ENCODE results near the gene CACNA1E.

CACNA1E gene

DNA sequence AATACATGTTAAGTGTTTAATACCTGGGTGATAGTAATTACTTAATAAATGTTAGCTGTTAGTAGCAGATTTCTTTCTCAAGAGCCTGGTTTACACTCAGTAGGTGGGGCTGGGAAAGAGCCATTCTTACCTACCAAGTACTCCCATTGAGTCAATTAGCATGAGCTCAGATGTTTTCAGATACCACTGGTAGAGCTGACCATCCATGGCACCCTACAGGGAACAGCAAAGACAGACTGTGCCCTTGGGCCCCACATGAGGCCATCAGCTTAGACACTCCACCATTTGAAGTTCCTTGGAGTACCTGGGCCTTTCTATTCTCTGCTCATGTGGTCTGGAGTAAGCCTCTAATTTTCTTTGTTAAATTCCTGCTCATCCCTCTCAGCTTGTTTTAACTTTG lies 179.3 kb downstream of the CACNA1E start:
- no peak for TF ChIP-seq ZFX (IDR thresholded peaks at IDR 0.05)
- TF ChIP-seq, protein P1, sequence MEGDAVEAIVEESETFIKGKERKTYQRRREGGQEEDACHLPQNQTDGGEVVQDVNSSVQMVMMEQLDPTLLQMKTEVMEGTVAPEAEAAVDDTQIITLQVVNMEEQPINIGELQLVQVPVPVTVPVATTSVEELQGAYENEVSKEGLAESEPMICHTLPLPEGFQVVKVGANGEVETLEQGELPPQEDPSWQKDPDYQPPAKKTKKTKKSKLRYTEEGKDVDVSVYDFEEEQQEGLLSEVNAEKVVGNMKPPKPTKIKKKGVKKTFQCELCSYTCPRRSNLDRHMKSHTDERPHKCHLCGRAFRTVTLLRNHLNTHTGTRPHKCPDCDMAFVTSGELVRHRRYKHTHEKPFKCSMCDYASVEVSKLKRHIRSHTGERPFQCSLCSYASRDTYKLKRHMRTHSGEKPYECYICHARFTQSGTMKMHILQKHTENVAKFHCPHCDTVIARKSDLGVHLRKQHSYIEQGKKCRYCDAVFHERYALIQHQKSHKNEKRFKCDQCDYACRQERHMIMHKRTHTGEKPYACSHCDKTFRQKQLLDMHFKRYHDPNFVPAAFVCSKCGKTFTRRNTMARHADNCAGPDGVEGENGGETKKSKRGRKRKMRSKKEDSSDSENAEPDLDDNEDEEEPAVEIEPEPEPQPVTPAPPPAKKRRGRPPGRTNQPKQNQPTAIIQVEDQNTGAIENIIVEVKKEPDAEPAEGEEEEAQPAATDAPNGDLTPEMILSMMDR (conservative IDR thresholded peaks at IDR 0.05), result no peak

GRCh38 chr1:181664543-181664942 lies 181.2 kb downstream of the CACNA1E start:
- no peak overlapping the region for H3K27ac ChIP-seq
- TF ChIP-seq ZFX (IDR thresholded peaks at IDR 0.05), result no peak
- TF ChIP-seq, protein P1 (conservative IDR thresholded peaks at IDR 0.05), result no peak

More for the DNA sequence above, 179.3 kb downstream of the CACNA1E start:
- no peak overlapping the region for H3K27ac ChIP-seq

- H3K27ac ChIP-seq, result no peak overlapping the region
- TF ChIP-seq ZFX (IDR thresholded peaks at IDR 0.05), result no peak
- TF ChIP-seq, protein P1 (conservative IDR thresholded peaks at IDR 0.05), result no peak
Measured at GRCh38 chr1:181669246-181669645, 185.9 kb downstream of the CACNA1E start.

- no peak overlapping the region for H3K27ac ChIP-seq
- TF ChIP-seq, protein P1 (conservative IDR thresholded peaks at IDR 0.05), result peak; percentile 19
- no peak for TF ChIP-seq ZFX (IDR thresholded peaks at IDR 0.05)
Measured at GRCh38 chr1:181674617-181675016, 191.3 kb downstream of the CACNA1E start.

DNA sequence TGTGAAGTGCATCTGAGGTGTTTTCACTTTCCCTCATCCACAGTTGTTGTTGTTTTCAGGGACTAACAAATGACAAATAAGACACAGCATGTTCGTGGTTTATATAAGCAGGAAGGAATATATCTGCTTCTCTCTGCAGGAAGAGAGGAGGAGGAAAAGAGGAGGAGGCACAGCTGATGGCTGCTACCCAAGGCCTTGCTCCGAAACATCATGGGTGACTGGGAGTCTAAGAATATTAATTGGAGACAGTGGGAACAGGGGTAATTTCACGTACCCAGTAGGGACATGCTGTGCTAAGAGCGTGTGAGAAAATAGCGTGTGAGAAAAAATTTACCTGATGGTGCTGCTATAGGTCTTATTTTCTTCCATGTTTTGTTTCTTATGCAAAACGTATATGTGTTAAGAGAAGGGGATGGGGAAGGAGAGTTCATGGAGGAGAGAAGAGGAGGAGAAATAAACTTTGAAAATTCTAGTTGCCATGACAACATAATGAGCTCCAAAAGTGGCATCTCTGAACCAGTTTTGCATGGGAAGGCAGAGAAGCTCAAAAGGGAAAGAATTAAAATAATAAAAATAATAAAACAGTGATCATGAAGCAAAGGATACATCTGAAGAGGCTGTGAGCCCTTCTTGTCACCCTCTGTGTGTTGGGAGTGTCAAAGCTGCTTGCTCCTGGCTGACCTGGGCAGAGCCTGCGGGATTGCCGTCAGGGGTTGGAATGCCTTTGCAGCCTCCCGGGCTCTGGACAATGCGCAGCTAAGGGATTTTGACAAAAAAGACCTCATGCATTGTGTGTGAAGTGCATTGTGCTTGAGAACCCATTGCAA lies 192.0 kb downstream of the CACNA1E start:
- TF ChIP-seq, protein P1 (conservative IDR thresholded peaks at IDR 0.05), result no peak; the same call in 1 of the 2 replicates
- no peak for TF ChIP-seq ZFX (IDR thresholded peaks at IDR 0.05)
- H3K27ac ChIP-seq, result no peak overlapping the region

DNA sequence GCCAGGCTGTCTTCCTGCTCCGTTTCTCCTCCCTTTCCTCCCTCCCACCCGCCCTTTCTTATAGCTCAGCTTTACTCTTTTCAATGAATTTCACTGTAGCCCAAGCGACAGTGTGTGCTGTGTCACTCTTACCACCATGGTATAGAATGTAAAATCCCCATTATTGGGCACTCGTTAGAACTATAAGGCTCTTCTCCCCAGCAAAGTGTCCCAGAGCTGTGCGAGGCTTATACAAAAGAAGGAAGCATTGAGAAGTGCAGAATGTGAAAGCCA lies 192.5 kb downstream of the CACNA1E start:
- TF ChIP-seq, protein P1 (conservative IDR thresholded peaks at IDR 0.05), result no peak
- no peak for TF ChIP-seq ZFX (IDR thresholded peaks at IDR 0.05)
- H3K27ac ChIP-seq, result no peak overlapping the region

GRCh38 chr1:181676269-181676668 lies 193.0 kb downstream of the CACNA1E start:
- H3K27ac ChIP-seq, result no peak overlapping the region
- TF ChIP-seq, protein P1 (conservative IDR thresholded peaks at IDR 0.05), result peak; percentile 34
- TF ChIP-seq ZFX (IDR thresholded peaks at IDR 0.05), result no peak
